Measurements from ENCODE around the gene DDX54. TPM values are rescaled to one million over a fixed set of nuclear protein-coding genes. Genes with fewer than 3 reads are reported as not detected.

DDX54 gene, protein sequence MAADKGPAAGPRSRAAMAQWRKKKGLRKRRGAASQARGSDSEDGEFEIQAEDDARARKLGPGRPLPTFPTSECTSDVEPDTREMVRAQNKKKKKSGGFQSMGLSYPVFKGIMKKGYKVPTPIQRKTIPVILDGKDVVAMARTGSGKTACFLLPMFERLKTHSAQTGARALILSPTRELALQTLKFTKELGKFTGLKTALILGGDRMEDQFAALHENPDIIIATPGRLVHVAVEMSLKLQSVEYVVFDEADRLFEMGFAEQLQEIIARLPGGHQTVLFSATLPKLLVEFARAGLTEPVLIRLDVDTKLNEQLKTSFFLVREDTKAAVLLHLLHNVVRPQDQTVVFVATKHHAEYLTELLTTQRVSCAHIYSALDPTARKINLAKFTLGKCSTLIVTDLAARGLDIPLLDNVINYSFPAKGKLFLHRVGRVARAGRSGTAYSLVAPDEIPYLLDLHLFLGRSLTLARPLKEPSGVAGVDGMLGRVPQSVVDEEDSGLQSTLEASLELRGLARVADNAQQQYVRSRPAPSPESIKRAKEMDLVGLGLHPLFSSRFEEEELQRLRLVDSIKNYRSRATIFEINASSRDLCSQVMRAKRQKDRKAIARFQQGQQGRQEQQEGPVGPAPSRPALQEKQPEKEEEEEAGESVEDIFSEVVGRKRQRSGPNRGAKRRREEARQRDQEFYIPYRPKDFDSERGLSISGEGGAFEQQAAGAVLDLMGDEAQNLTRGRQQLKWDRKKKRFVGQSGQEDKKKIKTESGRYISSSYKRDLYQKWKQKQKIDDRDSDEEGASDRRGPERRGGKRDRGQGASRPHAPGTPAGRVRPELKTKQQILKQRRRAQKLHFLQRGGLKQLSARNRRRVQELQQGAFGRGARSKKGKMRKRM
- total RNA-seq (2013), result 31.7 TPM
- polyA plus RNA-seq (10 to 100 TPM in 2 of 3 donors, 1 to 10 TPM in 1; 7.9 to 32.2 (median 13.6) TPM), polyA minus RNA-seq (23.8 and 41.0 TPM in 2 replicates), total RNA-seq (8.4 to 55.7 (median 35.0) reads per million in 11 experiments)

DNA sequence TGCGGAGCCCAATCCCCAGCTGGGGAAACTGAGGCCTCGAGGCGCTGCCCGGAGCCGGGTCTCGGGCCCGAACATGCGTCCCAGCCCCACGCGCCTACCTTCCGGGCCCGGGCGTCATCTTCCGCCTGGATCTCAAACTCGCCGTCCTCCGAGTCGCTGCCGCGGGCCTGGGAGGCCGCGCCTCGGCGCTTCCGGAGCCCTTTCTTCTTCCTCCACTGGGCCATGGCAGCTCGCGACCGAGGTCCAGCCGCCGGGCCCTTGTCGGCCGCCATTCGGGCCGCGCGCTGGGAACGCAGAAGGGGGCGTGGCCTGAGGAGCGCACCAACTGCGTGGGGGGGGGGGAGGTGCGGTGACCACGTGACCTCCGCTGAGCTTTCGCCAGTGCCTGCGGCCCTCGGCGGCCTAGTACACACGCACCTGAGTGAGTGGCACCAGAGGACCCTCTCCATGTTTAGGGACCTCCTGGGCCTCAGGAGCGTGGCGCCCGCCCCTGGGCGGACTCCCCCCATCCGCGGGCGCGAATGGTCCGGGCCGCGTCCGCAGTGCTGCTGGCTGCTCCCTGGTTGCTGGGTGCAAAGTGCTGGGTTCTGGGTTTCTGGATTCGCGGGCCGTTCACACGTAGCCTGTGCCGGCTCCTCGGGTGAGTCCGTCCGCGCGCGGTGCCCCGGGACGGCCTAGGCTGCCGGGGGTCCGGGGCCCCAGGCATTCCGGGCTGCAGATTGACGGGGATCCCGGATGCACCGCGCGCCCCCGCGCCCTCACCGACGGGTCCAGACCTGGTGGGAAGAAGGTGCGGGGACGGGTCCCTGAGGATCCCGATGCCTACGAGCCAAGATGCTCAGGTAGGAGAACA lies at the start of gene DDX54, which contains the start of gene RITA1:
Gene DDX54, minus strand, starts transcription at position 299 of the 853 bp plus-strand sequence. Its CDS starts 27 bp downstream, at position 272.
Gene RITA1, plus strand, starts transcription at position 542 of the 853 bp plus-strand sequence. CDS start 1,026 bp downstream, outside the sequence.
- intact Hi-C loops (cut with micrococcal nuclease), result loop anchor here in 1 of 2 donors (10.0 kb wide), 1 partner anchor 281 kb away; the partner anchor contains the start of gene OAS1
- peak; percentile 65 to 78 (median 74) for DNase-seq
- Histone ChIP-seq H3K4me1 (ENCODE audit: control insufficient read depth in 1 of 2, insufficient read depth in 2 of 2, low read length in 2 of 2) (peaks cover 18 to 34% of the 10 kb centered on the region in 2 donors), H4K20me1 (ENCODE audit: insufficient read depth, low read length) (peaks cover 29% of the 10 kb centered on the region), H3K4me3 (replicated peaks in 1 of 3; ENCODE audit: low read depth in 2 of 3, low read length in 3 of 3) (peak within 1 kb of the TSS; percentile 77 to 94 (median 83)), H2AFZ (ENCODE audit: insufficient read depth, low read depth, low read length, poor library complexity, severe bottlenecking) (peak within 1 kb of the TSS; percentile 99), H3K9ac (ENCODE audit: insufficient read depth, low read length, poor library complexity, severe bottlenecking) (peak within 1 kb of the TSS; percentile 99), H3K9me3 (replicated peaks in 1 of 2; ENCODE audit: control insufficient read depth in 1 of 2, insufficient read depth in 1 of 2, low read length in 2 of 2) (no peaks in the 10 kb centered on the region), H3K4me2 (replicated peaks; ENCODE audit: extremely low read depth, low read length, poor library complexity, severe bottlenecking) (peak within 1 kb of the TSS; percentile 94), H3K27me3 (ENCODE audit: control insufficient read depth in 2 of 2, insufficient read depth in 2 of 2, low read length in 2 of 2) (no peaks in the 10 kb centered on the region), H3K27ac (ENCODE audit: low read depth in 1 of 2, low read length in 2 of 2) (peak within 1 kb of the TSS; percentile 82 to 98), H3K79me2 (ENCODE audit: insufficient read depth, low read length) (peaks cover 69% of the 10 kb centered on the region), H3K36me3 (replicated peaks in 1 of 2; ENCODE audit: control insufficient read depth in 1 of 2, insufficient read depth in 2 of 2, low read length in 2 of 2) (peaks cover 14 to 26% of the 10 kb centered on the region in 2 donors)
- WGBS (ENCODE audit: insufficient coverage), result under 1% methylated on average over 84 of the region's 89 CpGs
- TF ChIP-seq, protein P1, sequence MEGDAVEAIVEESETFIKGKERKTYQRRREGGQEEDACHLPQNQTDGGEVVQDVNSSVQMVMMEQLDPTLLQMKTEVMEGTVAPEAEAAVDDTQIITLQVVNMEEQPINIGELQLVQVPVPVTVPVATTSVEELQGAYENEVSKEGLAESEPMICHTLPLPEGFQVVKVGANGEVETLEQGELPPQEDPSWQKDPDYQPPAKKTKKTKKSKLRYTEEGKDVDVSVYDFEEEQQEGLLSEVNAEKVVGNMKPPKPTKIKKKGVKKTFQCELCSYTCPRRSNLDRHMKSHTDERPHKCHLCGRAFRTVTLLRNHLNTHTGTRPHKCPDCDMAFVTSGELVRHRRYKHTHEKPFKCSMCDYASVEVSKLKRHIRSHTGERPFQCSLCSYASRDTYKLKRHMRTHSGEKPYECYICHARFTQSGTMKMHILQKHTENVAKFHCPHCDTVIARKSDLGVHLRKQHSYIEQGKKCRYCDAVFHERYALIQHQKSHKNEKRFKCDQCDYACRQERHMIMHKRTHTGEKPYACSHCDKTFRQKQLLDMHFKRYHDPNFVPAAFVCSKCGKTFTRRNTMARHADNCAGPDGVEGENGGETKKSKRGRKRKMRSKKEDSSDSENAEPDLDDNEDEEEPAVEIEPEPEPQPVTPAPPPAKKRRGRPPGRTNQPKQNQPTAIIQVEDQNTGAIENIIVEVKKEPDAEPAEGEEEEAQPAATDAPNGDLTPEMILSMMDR (IDR thresholded peaks at IDR 0.05), result no peak
- peaks cover 0 to 3% (median 0%) of the 10 kb centered on the region in 3 donors for H3K27me3 Mint-ChIP-seq (ENCODE audit: low read depth in 3 of 3)
- peak within 1 kb of the TSS; percentile 90 to 96 for H3K4me3 Mint-ChIP-seq
- H3K4me1 Mint-ChIP-seq, result peaks cover 30% of the 10 kb centered on the region
- peaks cover 25 to 45% of the 10 kb centered on the region in 2 donors for H3K36me3 Mint-ChIP-seq
- H3K27ac Mint-ChIP-seq, result peak within 1 kb of the TSS; percentile 83 to 91 (median 89)
- H3K9me3 Mint-ChIP-seq, result peaks cover 0 to 2% (median 0%) of the 10 kb centered on the region in 7 donors
